Measurements from ENCODE around the gene RAB29.

- TF ChIP-seq CTCF (IDR thresholded peaks at IDR 0.05), result 0 out of 2 replicates have a peak, but pooled peaks have one; percentile 7
- no peak for TF ChIP-seq USF2 (IDR thresholded peaks at IDR 0.05; ENCODE audit: borderline replicate concordance, low read depth, low read length)
- no peak for TF ChIP-seq USF1 (IDR thresholded peaks at IDR 0.05; ENCODE audit: borderline replicate concordance, low read depth)
- no peak for TF ChIP-seq EP300 (IDR thresholded peaks at IDR 0.05; ENCODE audit: borderline replicate concordance in 1 of 2, low read depth in 1 of 2, low read length in 1 of 2)
Observed at GRCh38 chr1:205749234-205750137, 25.8 kb downstream of the RAB29 start.
